Measurements from ENCODE around the gene ESR2.

ESR2 gene

DNA sequence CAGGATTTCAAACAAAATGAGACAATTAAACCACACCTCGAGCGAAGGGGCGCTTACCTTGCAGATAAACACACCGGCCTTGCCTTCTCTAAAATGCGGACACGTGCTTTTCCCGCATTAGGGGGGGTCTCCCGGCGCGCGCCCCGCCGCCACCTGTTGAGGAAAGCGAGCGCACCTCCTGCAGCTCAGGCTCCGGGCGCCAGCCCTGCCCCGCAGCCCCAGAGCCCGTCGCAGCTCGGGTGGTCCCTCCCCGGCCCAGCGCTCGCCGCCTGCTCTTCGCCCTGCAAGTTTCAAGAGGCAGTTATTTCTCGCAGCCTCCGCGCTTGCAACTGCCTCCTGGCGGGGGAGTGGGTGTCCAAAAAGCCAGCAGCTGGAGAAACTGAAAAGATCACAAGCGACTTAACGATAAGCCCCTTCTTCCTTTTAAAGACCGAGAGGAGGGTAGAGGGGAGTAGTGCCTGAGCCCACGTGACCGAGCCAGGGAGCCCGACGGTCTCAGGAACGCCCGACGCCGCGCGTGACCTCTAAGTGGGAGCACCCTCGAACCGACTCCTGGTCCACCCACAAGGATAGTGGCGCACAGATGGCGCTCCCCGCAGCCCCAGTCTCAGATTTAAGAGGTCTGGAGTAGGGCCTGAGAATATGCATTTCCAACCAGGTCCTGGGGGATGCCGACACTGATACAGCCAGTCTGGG is at the start of gene ESR2:
ESR2 (minus strand) TSS at position 396 of the 696 bp plus-strand sequence. CDS start 11,386 bp downstream, outside the sequence.
- H3K4me3 ChIP-seq (ENCODE audit: low read depth, low read length), result peak within 1 kb of the TSS; percentile 50
- TF ChIP-seq, protein P1, sequence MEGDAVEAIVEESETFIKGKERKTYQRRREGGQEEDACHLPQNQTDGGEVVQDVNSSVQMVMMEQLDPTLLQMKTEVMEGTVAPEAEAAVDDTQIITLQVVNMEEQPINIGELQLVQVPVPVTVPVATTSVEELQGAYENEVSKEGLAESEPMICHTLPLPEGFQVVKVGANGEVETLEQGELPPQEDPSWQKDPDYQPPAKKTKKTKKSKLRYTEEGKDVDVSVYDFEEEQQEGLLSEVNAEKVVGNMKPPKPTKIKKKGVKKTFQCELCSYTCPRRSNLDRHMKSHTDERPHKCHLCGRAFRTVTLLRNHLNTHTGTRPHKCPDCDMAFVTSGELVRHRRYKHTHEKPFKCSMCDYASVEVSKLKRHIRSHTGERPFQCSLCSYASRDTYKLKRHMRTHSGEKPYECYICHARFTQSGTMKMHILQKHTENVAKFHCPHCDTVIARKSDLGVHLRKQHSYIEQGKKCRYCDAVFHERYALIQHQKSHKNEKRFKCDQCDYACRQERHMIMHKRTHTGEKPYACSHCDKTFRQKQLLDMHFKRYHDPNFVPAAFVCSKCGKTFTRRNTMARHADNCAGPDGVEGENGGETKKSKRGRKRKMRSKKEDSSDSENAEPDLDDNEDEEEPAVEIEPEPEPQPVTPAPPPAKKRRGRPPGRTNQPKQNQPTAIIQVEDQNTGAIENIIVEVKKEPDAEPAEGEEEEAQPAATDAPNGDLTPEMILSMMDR (IDR thresholded peaks at IDR 0.05; ENCODE audit: low read depth, low read length), result peak; percentile 23

GRCh38 chr14:64340560-64341196 is 46.5 kb upstream of the ESR2 start:
- TF ChIP-seq, protein P1 (IDR thresholded peaks at IDR 0.05; ENCODE audit: low read depth, low read length), result no peak
- H3K4me3 ChIP-seq (ENCODE audit: low read depth, low read length), result no peak overlapping the region

DNA sequence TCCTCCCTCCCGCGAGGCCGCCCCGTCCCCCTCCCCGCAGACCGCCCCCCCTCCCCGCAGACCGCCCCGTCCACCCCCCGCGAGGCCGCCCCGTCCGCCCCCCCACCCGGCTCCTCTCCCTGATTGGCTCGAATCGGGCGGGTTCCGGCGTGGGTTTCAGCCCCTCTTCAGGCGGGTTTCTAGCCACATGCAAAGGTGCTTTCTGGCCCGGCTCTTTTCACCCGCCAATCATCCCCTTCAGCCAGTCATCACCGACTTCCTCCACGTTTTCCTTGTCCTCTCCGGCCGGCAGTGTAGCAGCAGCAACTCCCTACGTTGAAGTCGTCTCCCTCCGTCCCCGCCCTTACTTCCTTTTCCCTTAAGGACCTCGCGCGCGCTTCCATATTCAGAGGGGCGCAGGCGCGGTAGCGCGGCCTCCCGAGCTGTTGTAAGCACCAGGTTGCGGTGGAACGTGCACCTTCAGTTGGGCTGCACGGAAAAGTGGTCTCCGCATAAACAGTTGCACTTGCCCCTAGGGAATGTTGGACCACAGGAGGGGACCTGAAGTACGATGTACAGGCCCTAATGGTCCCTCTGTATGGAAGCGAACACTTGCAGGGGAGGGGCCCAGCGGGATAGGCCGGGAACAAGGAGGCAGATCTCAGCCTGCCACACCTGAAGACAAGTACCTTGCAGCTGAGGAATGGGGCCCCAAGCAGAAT is 44.6 kb upstream of the ESR2 start:
- peak overlapping the region; percentile 71 for H3K4me3 ChIP-seq (ENCODE audit: low read depth, low read length)
- TF ChIP-seq, protein P1 (IDR thresholded peaks at IDR 0.05; ENCODE audit: low read depth, low read length), result no peak

DNA sequence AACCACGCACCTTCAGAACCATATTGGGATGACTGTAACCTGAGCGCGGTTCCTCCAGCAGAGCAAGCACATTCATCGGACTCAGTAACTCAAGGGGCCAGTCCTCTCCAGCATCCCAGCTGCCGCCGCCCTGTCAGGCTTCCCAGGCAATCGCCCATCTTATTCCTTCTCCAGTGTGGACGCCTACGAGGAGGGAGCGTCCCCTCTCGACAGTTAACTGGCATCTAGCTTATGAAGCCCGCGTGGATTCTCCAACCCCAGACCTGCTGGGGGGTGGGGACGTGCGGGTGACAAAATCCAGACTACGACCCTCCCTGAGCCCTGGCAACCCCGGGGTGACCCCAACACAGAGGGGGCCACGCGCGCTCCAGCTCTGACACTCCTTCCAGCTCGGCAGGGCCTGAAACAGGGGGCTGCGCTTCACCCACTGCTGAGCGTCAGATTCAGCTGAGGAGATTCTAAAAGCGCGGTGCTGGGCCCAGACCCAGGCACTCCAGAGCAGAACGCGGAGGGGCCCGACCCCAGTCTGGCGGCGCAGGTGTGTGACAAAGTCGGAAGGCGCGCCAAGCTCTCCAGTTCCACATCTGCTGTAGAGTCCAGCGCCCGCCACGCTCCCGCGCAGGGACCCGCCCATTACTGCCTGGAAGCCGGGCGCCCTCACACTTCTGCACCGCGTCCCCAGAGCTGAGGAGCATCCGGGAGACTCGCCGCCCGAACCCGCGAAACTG is 43.9 kb upstream of the ESR2 start:
- H3K4me3 ChIP-seq (ENCODE audit: low read depth, low read length), result peak overlapping the region; percentile 71
- TF ChIP-seq, protein P1 (IDR thresholded peaks at IDR 0.05; ENCODE audit: low read depth, low read length), result no peak

- TF ChIP-seq, protein P1 (IDR thresholded peaks at IDR 0.05; ENCODE audit: low read depth, low read length), result no peak
- no peak overlapping the region for H3K4me3 ChIP-seq (ENCODE audit: low read depth, low read length)
These were observed 35.0 kb upstream of the ESR2 start for GRCh38 chr14:64329149-64329548.

DNA sequence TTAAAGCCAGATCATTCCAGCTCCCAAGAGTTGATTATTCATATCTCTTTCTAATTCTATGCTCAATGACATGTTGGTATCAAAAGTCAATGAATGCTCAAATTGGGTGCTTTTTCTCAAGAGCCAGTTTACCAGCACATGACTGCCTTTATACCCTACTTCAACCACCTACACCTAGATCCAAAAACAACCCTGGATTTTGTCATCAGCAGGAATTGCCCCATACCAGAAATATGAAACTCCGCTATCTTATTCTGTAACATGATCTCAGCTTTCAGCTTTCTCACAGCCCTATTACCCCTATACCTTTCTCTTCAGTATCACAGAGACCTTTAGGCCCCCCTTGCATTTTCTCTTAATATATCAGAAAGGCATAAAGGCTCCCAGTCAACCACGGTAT is 32.3 kb upstream of the ESR2 start:
- TF ChIP-seq, protein P1 (IDR thresholded peaks at IDR 0.05; ENCODE audit: low read depth, low read length), result no peak

More for the DNA sequence above, 32.3 kb upstream of the ESR2 start:
- no peak overlapping the region for H3K4me3 ChIP-seq (ENCODE audit: low read depth, low read length)

Measured in WI38 (cell line).